CD8-positive, alpha-beta memory T cell (primary cell): ENCODE measurements around the gene STARD10. TPM values are rescaled to one million over a fixed set of nuclear protein-coding genes. Genes with fewer than 3 reads are reported as not detected.

ENCODE experiments used
- CTCF ChIA-PET: fragments of 350-600 bp; sonication (Branson Sonifier 250); formaldehyde crosslinking; loops from one replicate; lab custom pipeline; 2021; ENCODE audit warnings: antibody characterized with exemption; lab: Charles Lee
- POLR2A ChIA-PET: fragments of 350-600 bp; sonication (Branson Sonifier 250); formaldehyde crosslinking; loops from one replicate; lab custom pipeline; 2021; ENCODE audit warnings: antibody characterized with exemption; lab: Charles Lee
- DNase-seq, 5 donors: peaks; one replicate each; pipeline versions ENCODE4 v3.0.0 to v3.0.0-alpha.2; 2020 to 2022; ENCODE audit warnings: mixed read lengths in 1 of 5
- H3K27ac ChIP-seq: one replicate; pipeline ENCODE4 v1.7.0; 2013; ENCODE audit warnings: low read depth, mild to moderate bottlenecking, low read length, moderate library complexity
- H3K27me3 ChIP-seq: 2 replicates; pipeline ENCODE4 v1.7.0; 2013; ENCODE audit warnings: low read length, mild to moderate bottlenecking; ENCODE audit not compliant: insufficient read depth, poor library complexity, severe bottlenecking
- H3K36me3 ChIP-seq: 2 replicates; pipeline ENCODE4 v1.7.0; 2013; ENCODE audit warnings: mild to moderate bottlenecking, low read length, moderate library complexity; ENCODE audit not compliant: insufficient read depth
- H3K4me1 ChIP-seq: 2 replicates; pipeline ENCODE4 v1.7.0; 2013; ENCODE audit warnings: mild to moderate bottlenecking, low read length, moderate library complexity; ENCODE audit not compliant: insufficient read depth
- H3K4me3 ChIP-seq: 2 replicates; pipeline ENCODE4 v1.7.0; 2013; ENCODE audit warnings: mild to moderate bottlenecking, low read length
- H3K9me3 ChIP-seq: 2 replicates; pipeline ENCODE4 v1.7.0; 2013; ENCODE audit warnings: mild to moderate bottlenecking, low read length
- H3K27ac Mint-ChIP-seq, 8 donors: one replicate each; pipeline ENCODE4 v1.8.0; 2020 to 2021; ENCODE audit warnings: mixed read lengths in 8 of 8, mild to moderate bottlenecking in 6 of 8, inconsistent platforms in 3 of 8, moderate library complexity in 3 of 8
- H3K27me3 Mint-ChIP-seq, 2 donors: one replicate each; pipeline ENCODE4 v1.8.0; 2020 to 2021; ENCODE audit warnings: mixed read lengths in 2 of 2, mild to moderate bottlenecking in 1 of 2, moderate library complexity in 1 of 2
- H3K36me3 Mint-ChIP-seq, 3 donors: one replicate each; pipeline ENCODE4 v1.8.0; 2020 to 2021; ENCODE audit warnings: mixed read lengths in 3 of 3, inconsistent platforms in 1 of 3, mild to moderate bottlenecking in 1 of 3
- H3K4me1 Mint-ChIP-seq, 3 donors: one replicate each; pipeline ENCODE4 v1.8.0; 2020 to 2021; ENCODE audit warnings: mixed read lengths in 3 of 3, inconsistent platforms in 1 of 3, mild to moderate bottlenecking in 1 of 3
- H3K4me3 Mint-ChIP-seq, 7 donors: one replicate each; pipeline ENCODE4 v1.8.0; 2020 to 2021; ENCODE audit warnings: mixed read lengths in 7 of 7, mild to moderate bottlenecking in 6 of 7, moderate library complexity in 4 of 7, inconsistent platforms in 2 of 7
- H3K9me3 Mint-ChIP-seq, 5 donors: one replicate each; pipeline ENCODE4 v1.8.0; 2020 to 2022; ENCODE audit warnings: mixed read lengths in 5 of 5, mild to moderate bottlenecking in 3 of 5, moderate library complexity in 2 of 5, inconsistent platforms in 1 of 5
- polyA plus RNA-seq: library from polyadenylated mRNA; unstranded; fragments of 300-500 nt; fragmentation: Illumina TruSeq; gene quantifications from one replicate; pipeline ENCODE4 v1.2.3, GENCODE V29; 2021
- total RNA-seq, 2 experiments: library from RNA; stranded (reverse); gene quantifications; one replicate each; pipeline ENCODE4 v1.2.3, GENCODE V29; 2021

STARD10 gene
- total RNA-seq (10 to 100 TPM; 13.8 to 15.9 TPM), polyA plus RNA-seq (21.8 TPM)

GRCh38 chr11:72793425-72794367 is at the start of gene STARD10:
Gene STARD10 (minus strand): TSS chr11:72794047. CDS start chr11:72781181, 12,866 bp downstream.
- H3K36me3 Mint-ChIP-seq: peaks cover 0 to 3% (median 0%) of the 10 kb centered on the region in 3 donors
- H3K4me3 ChIP-seq: peak within 1 kb of the TSS; percentile 97
- no peaks in the 10 kb centered on the region for H3K9me3 ChIP-seq
- no peaks in the 10 kb centered on the region for H3K27me3 Mint-ChIP-seq
- H3K9me3 Mint-ChIP-seq: no peaks in the 10 kb centered on the region
- peak within 1 kb of the TSS; percentile 97 to 100 (median 100) for H3K27ac Mint-ChIP-seq
- H3K4me1 Mint-ChIP-seq: peaks cover 23 to 32% (median 27%) of the 10 kb centered on the region in 3 donors
- peak within 1 kb of the TSS; percentile 97 for H3K27ac ChIP-seq
- ChIA-PET CTCF (interaction anchor here (0.6 to 4.0 kb wide), 32 partner anchors 8 to 384 kb away, joined by 3 to 62 read pairs (median 4); partner anchors contain the start of gene ATG16L2), POLR2A (interaction anchor here (1.4 to 2.9 kb wide), 3 partner anchors 19 to 71 kb away, joined by 3 to 15 read pairs (median 10); no protein-coding TSS in a partner anchor)
- no peaks in the 10 kb centered on the region for H3K36me3 ChIP-seq
- H3K4me3 Mint-ChIP-seq: peak within 1 kb of the TSS; percentile 96 to 100 (median 98)
- H3K27me3 ChIP-seq: no peaks in the 10 kb centered on the region
- peaks cover 20% of the 10 kb centered on the region for H3K4me1 ChIP-seq
- DNase-seq: peak; percentile 91 to 96 (median 95)

GRCh38 chr11:72842653-72843330 is 48.9 kb upstream of the STARD10 start:
- Histone ChIP-seq H3K27me3 (no peaks in the 10 kb centered on the region), H3K27ac (no peak overlapping the region), H3K4me1 (no peaks in the 10 kb centered on the region), H3K4me3 (no peak overlapping the region), H3K36me3 (peaks cover 24% of the 10 kb centered on the region), H3K9me3 (no peaks in the 10 kb centered on the region)
- H3K9me3 Mint-ChIP-seq: no peaks in the 10 kb centered on the region
- H3K4me3 Mint-ChIP-seq: no peak overlapping the region
- no peaks in the 10 kb centered on the region for H3K27me3 Mint-ChIP-seq
- H3K36me3 Mint-ChIP-seq: peaks cover 4 to 76% (median 20%) of the 10 kb centered on the region in 3 donors
- POLR2A ChIA-PET: no interaction called here
- peak overlapping the region in 3 of 8 donors; percentile 10 to 35 (median 11) for H3K27ac Mint-ChIP-seq
- peaks cover 3 to 18% (median 8%) of the 10 kb centered on the region in 3 donors for H3K4me1 Mint-ChIP-seq
- CTCF ChIA-PET: no interaction called here
- no peak for DNase-seq

- Mint-ChIP-seq H3K36me3 (peaks cover 4 to 80% (median 20%) of the 10 kb centered on the region in 3 donors), H3K27me3 (no peaks in the 10 kb centered on the region), H3K4me1 (peaks cover 3 to 19% (median 8%) of the 10 kb centered on the region in 3 donors), H3K4me3 (no peak overlapping the region), H3K9me3 (no peaks in the 10 kb centered on the region), H3K27ac (peak overlapping the region in 4 of 8 donors; percentile 12 to 90 (median 46))
- Histone ChIP-seq H3K36me3 (peaks cover 24% of the 10 kb centered on the region), H3K4me1 (no peaks in the 10 kb centered on the region), H3K27me3 (no peaks in the 10 kb centered on the region), H3K27ac (no peak overlapping the region), H3K9me3 (no peaks in the 10 kb centered on the region), H3K4me3 (no peak overlapping the region)
- no peak for DNase-seq
- POLR2A ChIA-PET: no interaction called here
- CTCF ChIA-PET: interaction anchor here (1.2 kb wide), 1 partner anchor 335 kb away, joined by 3 read pairs; no protein-coding TSS in a partner anchor
Observed at GRCh38 chr11:72842126-72842525, 48.3 kb upstream of the STARD10 start.

GRCh38 chr11:72841397-72841796 is 47.5 kb upstream of the STARD10 start:
- Histone ChIP-seq H3K9me3 (no peaks in the 10 kb centered on the region), H3K27me3 (no peaks in the 10 kb centered on the region), H3K27ac (no peak overlapping the region), H3K4me3 (no peak overlapping the region), H3K36me3 (peaks cover 24% of the 10 kb centered on the region), H3K4me1 (no peaks in the 10 kb centered on the region)
- POLR2A ChIA-PET: no interaction called here
- H3K4me3 Mint-ChIP-seq: no peak overlapping the region
- peaks cover 4 to 79% (median 20%) of the 10 kb centered on the region in 3 donors for H3K36me3 Mint-ChIP-seq
- H3K27me3 Mint-ChIP-seq: no peaks in the 10 kb centered on the region
- CTCF ChIA-PET: interaction anchor here (1.2 to 1.6 kb wide), 2 partner anchors 10 to 336 kb away, joined by 3 to 5 read pairs; no protein-coding TSS in a partner anchor
- no peak for DNase-seq
- peak overlapping the region in 2 of 8 donors; percentile 40 to 90 for H3K27ac Mint-ChIP-seq
- H3K4me1 Mint-ChIP-seq: peaks cover 3 to 19% (median 8%) of the 10 kb centered on the region in 3 donors
- H3K9me3 Mint-ChIP-seq: no peaks in the 10 kb centered on the region

GRCh38 chr11:72840780-72841179 is 46.9 kb upstream of the STARD10 start:
- Mint-ChIP-seq H3K36me3 (peaks cover 4 to 79% (median 19%) of the 10 kb centered on the region in 3 donors), H3K4me3 (no peak overlapping the region), H3K4me1 (peaks cover 3 to 19% (median 8%) of the 10 kb centered on the region in 3 donors), H3K9me3 (no peaks in the 10 kb centered on the region), H3K27me3 (no peaks in the 10 kb centered on the region), H3K27ac (no peak overlapping the region)
- Histone ChIP-seq H3K4me1 (no peaks in the 10 kb centered on the region), H3K27me3 (no peaks in the 10 kb centered on the region), H3K9me3 (no peaks in the 10 kb centered on the region), H3K36me3 (peaks cover 24% of the 10 kb centered on the region), H3K4me3 (no peak overlapping the region), H3K27ac (no peak overlapping the region)
- ChIA-PET POLR2A (no interaction called here), CTCF (interaction anchor here (1.6 kb wide), 1 partner anchor 9 kb away, joined by 5 read pairs; no protein-coding TSS in a partner anchor)
- DNase-seq: no peak

- peaks cover 0 to under 1% of the 10 kb centered on the region in 2 donors for H3K27me3 Mint-ChIP-seq
- H3K9me3 Mint-ChIP-seq: no peaks in the 10 kb centered on the region
- Histone ChIP-seq H3K36me3 (peaks cover 24% of the 10 kb centered on the region), H3K4me1 (no peaks in the 10 kb centered on the region), H3K9me3 (no peaks in the 10 kb centered on the region), H3K27me3 (no peaks in the 10 kb centered on the region), H3K4me3 (no peak overlapping the region), H3K27ac (no peak overlapping the region)
- peak overlapping the region in 6 of 8 donors; percentile 38 to 83 (median 60) for H3K27ac Mint-ChIP-seq
- ChIA-PET CTCF (no interaction called here), POLR2A (no interaction called here)
- peaks cover 6 to 24% (median 8%) of the 10 kb centered on the region in 3 donors for H3K4me1 Mint-ChIP-seq
- H3K36me3 Mint-ChIP-seq: peaks cover 4 to 71% (median 18%) of the 10 kb centered on the region in 3 donors
- no peak for DNase-seq
- no peak overlapping the region for H3K4me3 Mint-ChIP-seq
Observed at GRCh38 chr11:72838691-72839305, 45.0 kb upstream of the STARD10 start.

- Mint-ChIP-seq H3K9me3 (peaks cover 0 to 1% (median 0%) of the 10 kb centered on the region in 5 donors), H3K27ac (peak overlapping the region in 7 of 8 donors; percentile 17 to 68 (median 50)), H3K4me1 (peaks cover 10 to 33% (median 16%) of the 10 kb centered on the region in 3 donors), H3K4me3 (no peak overlapping the region), H3K27me3 (peaks cover 0 to 1% of the 10 kb centered on the region in 2 donors), H3K36me3 (peaks cover 0 to 50% (median 8%) of the 10 kb centered on the region in 3 donors)
- POLR2A ChIA-PET: interaction anchor here (1.1 kb wide), 1 partner anchor 12 kb away, joined by 3 read pairs; no protein-coding TSS in a partner anchor
- H3K9me3 ChIP-seq: no peaks in the 10 kb centered on the region
- H3K27ac ChIP-seq: no peak overlapping the region
- no peak overlapping the region for H3K4me3 ChIP-seq
- H3K27me3 ChIP-seq: no peaks in the 10 kb centered on the region
- DNase-seq: no peak
- CTCF ChIA-PET: interaction anchor here (1.5 to 7.6 kb wide), 3 partner anchors 9 to 341 kb away, joined by 4 to 51 read pairs (median 4); no protein-coding TSS in a partner anchor
- H3K36me3 ChIP-seq: peaks cover 15% of the 10 kb centered on the region
- H3K4me1 ChIP-seq: peaks cover 6% of the 10 kb centered on the region
Observed at GRCh38 chr11:72836111-72836510, 42.3 kb upstream of the STARD10 start.
